OCI-LY1 (cell line): ENCODE measurements around the gene GHRH.

Source experiments
- EZH2 ChIP-seq: fragments of 200-600 bp; sonication (generic), shearing (Covaris generic); IDR thresholded peaks from 2 replicates; pipeline ENCODE4 v1.8.0; 2017; ENCODE audit warnings: borderline replicate concordance, mixed run types, mild to moderate bottlenecking, antibody characterized with exemption, low read length, moderate library complexity, mixed read lengths
- TF ChIP-seq, protein P1 (sequence below): fragments of 200-600 bp; sonication (generic), shearing (Covaris generic); IDR thresholded peaks from 2 replicates; pipeline ENCODE4 v1.5.1; 2017; ENCODE audit warnings: mild to moderate bottlenecking, antibody characterized with exemption, low read length, moderate library complexity, mixed read lengths

DNA sequence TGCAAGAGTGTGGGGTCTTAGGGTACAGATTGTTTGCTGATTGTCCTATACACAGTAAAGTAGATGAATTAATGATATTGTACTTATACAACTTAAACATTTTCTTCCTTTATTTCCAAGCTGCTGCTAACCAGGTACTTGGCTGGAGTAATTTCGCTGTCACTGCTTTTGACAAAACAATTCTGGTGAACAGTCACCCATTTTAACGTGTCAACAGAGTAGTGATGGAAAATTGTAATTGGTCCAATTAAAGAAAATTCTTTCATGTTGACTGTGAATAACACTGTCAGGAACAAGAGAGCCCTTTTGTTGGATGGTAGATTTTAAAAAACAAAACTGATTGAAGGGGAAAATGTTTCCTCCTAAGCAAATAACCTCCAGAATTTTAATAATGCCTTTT is 55.8 kb downstream of the GHRH start:
- TF ChIP-seq, protein P1, sequence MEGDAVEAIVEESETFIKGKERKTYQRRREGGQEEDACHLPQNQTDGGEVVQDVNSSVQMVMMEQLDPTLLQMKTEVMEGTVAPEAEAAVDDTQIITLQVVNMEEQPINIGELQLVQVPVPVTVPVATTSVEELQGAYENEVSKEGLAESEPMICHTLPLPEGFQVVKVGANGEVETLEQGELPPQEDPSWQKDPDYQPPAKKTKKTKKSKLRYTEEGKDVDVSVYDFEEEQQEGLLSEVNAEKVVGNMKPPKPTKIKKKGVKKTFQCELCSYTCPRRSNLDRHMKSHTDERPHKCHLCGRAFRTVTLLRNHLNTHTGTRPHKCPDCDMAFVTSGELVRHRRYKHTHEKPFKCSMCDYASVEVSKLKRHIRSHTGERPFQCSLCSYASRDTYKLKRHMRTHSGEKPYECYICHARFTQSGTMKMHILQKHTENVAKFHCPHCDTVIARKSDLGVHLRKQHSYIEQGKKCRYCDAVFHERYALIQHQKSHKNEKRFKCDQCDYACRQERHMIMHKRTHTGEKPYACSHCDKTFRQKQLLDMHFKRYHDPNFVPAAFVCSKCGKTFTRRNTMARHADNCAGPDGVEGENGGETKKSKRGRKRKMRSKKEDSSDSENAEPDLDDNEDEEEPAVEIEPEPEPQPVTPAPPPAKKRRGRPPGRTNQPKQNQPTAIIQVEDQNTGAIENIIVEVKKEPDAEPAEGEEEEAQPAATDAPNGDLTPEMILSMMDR, result no peak
- no peak for TF ChIP-seq EZH2
